Stimulated activated CD8-positive, alpha-beta memory T cell treated with anti-CD3 and anti-CD28 coated beads, Interleukin-2, amount 100 ng/mL, for 1 hour (primary cell): ENCODE data around the gene TCAF2.
A peak's percentile ranks its signal among the peaks of the same experiment; 100 is the strongest.
"Not testable (repeated sequence)": the region's sequence is repeated elsewhere in the genome, so short reads cannot be mapped to it uniquely, and the experiment has no call there.

Experiments used
- DNase-seq, 2 donors: peaks; one replicate each; pipeline ENCODE4 v3.0.0-alpha.2; 2020; ENCODE audit warnings: low read depth in 2 of 2

TCAF2 gene

DNA sequence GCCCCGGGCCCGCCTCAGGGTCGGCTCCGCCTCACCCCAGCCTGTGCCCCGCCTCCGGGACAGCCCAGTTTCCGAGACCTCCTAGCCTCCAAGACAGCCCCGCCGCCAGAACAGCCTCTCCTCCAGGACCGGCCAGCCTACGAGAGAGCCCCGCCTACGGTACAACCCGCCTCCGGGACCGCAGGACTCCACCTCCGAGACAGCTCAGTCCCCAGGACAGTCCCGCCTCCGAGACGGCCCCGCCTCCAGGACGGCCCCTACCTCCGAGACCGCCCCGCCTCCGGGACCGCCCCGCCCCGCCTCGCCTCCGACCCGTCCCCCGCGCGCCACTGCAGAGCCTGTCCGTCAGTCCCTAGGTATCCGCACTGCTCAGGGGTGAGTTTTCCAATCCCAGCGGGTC is at the start of gene TCAF2:
Gene TCAF2 (plus strand): TSS at position 329 of the 400 bp plus-strand sequence.
- DNase-seq = peak; percentile 47 to 55

DNA sequence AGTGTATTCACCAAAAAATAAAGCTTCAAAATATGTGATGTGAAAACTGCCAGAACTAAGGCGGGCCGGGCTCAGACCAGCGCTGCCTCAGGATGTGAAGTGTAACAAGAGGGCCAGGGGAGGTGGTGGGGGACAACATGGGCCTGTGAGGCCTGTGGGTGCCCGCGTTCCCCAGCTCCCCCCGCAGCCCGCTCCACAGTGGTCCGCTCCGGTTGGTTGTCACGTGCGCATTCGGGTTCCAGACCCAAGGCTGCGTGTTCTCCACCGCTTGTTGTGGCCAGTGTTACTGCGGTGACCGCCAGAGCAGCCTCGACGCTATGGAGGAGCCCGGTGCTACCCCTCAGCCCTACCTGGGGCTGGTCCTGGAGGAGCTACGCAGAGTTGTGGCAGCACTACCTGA is 49.3 kb upstream of the TCAF2 start, which contains the start of gene CTAGE15:
Gene CTAGE15 (plus strand): TSS at position 301 of the 400 bp plus-strand sequence. CDS start 17 bp downstream, at position 318.
- DNase-seq = not testable (repeated sequence)

DNA sequence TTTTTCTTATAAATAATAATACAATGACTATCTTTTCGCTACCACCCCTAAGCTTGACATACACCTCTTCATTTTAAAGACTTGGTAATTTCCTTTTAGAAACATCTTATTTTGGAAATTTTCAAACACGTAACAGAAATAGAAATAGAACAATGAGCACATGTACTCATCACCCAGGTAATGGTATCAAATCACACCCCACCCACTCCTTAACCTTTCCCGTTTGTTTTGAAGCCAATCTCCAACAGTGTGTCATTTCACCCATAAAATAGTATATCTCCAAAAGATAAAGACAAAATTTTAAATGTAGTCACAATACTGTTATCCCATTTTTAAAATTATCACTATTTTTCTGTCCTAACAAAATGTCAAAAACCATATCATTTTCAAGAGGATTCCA is 32.6 kb upstream of the TCAF2 start:
- DNase-seq = not testable (repeated sequence)

DNA sequence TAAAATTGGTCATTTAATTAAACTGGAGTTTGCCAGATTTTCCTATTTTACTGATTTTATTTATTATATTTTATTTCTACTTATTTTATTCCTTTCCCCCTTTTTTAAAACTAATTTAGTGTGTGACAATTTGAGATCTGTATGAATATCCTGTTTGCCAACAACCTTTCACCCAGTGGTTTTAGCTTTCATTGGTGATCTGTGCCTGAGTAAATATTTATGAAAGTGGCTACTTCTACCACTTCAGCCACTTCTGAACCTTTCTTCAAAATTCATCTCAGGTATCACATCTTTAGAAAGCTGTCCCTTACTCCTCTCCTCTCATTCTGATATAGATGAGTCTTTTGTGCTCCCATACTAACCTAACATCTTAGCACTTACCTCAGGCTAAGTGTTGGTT is 30.9 kb upstream of the TCAF2 start:
- DNase-seq = not testable (repeated sequence)

GRCh38 chr7:143598086-143598485 is 22.7 kb upstream of the TCAF2 start:
- DNase-seq = not testable (repeated sequence)

- not testable (repeated sequence) for DNase-seq
These were observed 17.2 kb upstream of the TCAF2 start for GRCh38 chr7:143603549-143603948.

DNA sequence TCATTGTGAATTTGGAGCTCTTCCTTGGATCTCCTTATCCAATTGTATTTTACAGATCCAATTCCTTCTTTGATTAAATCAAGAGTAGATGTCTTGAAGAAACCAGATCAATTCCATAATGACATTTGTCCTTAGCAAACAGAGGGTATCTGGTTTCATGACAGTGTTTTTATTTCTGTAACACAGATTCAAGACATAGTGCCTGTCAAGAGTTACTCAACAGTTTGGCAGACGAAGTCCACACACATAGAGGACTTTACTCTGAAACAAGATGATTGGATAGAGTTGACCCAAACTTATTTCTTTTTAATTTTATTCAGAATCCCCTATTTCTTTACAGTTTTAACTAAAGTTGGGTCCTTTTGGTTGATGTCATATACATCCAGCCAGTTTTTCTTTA is 14.7 kb upstream of the TCAF2 start:
- not testable (repeated sequence) for DNase-seq

DNA sequence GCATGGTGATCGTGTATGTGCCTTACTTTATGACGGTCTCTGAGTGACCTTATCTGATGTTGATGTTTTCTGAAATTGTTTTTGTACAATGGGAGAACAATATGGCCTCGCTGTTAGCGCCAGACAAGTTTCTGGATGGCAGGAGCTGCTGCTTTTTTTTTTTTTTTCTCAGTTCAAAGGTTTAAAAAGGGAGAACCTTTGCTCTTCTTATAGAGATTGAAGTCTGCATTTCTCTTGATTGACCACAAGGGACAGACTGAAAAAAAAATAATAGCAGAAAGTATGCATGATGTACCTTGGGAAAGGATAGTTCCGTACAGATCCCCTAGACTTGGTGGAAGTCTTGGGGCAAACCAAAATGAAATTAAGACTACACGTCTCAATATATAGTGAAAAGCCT is 5.2 kb upstream of the TCAF2 start:
- not testable (repeated sequence) for DNase-seq

GRCh38 chr7:143617204-143617603 is 3.6 kb upstream of the TCAF2 start:
- not testable (repeated sequence) for DNase-seq

- not testable (repeated sequence) for DNase-seq
These were observed 716 bp upstream of the TCAF2 start for GRCh38 chr7:143620058-143620457.

GRCh38 chr7:143621175-143621574 is 401 bp downstream of the TCAF2 start:
- not testable (repeated sequence) for DNase-seq

DNA sequence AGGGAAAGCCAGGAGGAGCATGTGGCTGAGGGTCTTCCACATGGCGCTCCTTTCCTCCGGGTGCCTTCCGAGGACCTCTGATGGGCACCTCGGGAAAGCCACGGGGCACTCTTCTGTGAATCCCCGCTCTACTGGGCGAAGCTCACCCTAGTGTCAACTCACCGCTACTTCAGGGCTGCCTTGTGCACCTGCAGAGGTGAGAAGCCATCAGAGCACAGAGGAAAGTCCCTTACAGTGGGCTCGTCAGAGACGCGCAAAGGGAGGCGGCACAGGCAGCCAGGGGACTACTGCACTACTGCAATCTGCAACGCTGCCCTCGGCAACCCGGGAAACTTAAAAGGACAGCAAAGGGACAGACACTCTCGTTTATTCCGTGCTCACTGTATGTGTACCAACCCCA is 1.4 kb downstream of the TCAF2 start:
- not testable (repeated sequence) for DNase-seq

DNA sequence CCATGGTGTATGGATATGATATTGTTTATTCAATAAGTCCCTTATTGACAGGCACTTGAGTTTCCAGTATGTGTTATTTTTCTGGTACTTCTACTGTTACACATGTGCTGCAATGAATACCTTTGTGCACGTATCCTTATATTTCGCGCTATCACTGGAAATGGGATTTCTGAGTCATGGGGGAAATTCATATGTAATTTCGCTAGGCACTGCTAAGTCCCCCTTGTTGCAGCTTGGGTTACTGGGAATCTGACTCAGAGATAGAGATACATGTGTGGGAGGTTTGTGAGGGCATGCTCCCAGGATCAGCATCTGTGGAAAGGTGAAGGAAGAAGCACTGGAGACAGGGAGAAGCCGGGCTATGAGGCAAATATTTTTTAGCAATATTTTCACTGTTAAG is 9.9 kb downstream of the TCAF2 start:
- not testable (repeated sequence) for DNase-seq

GRCh38 chr7:143632506-143632905 is 11.7 kb downstream of the TCAF2 start:
- DNase-seq = not testable (repeated sequence)

GRCh38 chr7:143633013-143633618 is 12.3 kb downstream of the TCAF2 start:
- DNase-seq = not testable (repeated sequence)

DNA sequence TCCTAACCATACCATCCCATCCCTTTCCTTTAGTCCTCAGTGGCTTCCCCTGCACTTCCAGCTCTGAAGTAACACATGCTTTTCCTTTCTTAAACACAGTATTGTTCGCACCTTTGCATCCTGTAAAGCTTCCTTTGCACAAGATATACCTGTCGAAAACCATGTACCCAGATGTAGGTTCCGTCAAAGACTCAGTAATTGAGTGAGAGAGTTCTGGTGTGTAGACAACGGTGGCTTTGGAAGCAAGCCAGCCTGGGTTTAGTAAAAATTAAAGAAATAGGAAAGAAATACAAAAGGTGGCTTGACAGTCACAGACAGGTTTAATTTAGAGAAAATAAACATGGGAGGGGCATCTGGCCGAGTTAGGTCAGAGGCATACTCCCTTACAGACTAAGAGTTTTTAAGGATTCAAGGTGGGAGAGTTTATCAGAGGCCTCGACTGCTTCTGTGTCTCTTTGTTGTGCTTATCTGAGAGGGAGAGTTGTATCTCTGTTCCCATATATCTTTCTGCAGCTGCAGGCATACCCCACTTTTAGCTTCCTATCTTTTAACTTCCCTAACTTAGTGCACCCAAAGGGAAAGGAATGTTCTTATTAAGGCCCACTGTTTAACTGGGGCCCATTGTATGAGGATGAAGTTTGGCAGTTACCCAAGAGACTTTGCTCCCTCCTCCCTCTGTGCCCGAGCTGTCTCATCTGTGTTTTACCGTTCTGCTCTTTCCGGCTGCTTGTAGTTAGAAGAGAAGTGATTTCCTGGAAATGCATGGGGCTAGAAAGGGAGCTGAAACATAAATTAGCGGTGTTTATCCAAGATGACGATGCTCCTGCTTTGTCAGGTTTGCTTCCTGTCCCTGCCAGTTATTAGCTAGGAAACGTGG is 14.8 kb downstream of the TCAF2 start:
- DNase-seq = not testable (repeated sequence)

DNA sequence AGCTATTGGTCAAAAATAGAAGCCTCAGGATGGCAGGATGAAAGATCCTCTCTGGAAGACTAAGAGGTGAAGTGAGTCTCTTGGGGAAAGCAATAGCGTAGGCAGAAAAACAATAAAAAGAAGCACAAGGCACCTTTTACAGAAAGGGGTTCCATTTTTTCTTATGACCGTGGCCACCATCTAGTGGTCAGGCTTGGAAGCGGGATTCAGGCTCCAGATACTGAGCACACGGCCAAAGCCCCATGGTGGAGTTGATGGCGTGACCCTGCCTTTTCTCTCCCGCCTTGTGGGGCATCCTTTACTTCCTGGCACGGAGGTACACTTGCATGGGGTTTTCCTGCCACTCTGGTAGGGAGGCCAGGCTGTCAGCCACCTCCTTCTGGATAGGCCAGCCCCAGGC is 18.6 kb downstream of the TCAF2 start:
- not testable (repeated sequence) for DNase-seq

DNA sequence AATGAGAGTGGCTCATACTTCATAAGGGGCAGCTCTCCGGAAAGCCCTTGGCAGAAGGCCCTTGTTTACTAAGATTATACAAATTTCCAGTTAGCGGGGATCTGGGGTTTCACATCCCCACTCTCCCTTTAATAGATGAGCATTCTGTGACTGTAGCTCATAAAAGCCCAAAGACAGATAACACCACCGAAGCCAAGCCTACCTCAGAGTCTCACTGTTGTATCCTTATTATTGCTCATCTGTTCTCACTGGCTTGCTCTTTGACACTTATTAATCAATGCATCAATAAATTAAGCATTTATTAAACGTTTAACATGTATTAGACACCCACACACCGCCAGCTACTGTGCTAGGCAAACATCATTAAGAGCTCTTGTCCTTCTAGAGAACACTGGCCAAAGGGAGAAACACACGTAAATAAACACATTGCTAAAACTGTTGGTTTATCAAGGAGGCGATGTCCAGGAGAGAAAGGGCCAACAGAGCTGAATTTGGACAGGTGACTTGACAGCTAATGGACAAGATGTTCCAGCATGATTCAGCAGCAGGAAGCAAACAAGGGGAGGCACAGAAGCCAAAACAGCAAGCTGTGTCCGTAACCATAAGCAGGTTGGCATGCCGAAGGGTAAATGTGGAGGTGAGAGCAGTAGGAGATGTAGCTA is 19.9 kb downstream of the TCAF2 start:
- not testable (repeated sequence) for DNase-seq

- not testable (repeated sequence) for DNase-seq
These were observed 25.8 kb downstream of the TCAF2 start for GRCh38 chr7:143646598-143646997.

- not testable (repeated sequence) for DNase-seq
These were observed 29.1 kb downstream of the TCAF2 start for GRCh38 chr7:143649902-143650301.

DNA sequence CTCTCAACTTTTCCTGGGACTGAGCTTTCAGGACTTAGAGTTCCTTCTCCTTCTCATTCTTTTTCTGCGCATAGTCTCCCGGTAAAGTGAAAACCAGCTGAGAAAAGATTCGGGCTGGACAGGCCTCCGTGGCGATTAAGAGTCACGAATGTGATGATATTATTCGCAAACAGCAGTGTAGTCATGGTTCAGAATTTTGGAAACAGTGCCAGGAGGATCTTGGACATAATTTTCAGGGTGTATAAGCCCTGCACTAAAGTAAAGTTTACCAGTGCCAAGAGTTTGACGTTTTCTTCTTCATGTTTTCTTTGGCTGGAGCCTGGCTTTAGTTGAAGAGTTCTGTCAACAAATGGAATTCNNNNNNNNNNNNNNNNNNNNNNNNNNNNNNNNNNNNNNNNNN is 29.7 kb downstream of the TCAF2 start:
- not testable (repeated sequence) for DNase-seq
